ENCODE results near the gene RHBDL2.
"Not testable (repeated sequence)": the region's sequence is repeated elsewhere in the genome, so short reads cannot be mapped to it uniquely, and the experiment has no call there.

RHBDL2 gene, protein sequence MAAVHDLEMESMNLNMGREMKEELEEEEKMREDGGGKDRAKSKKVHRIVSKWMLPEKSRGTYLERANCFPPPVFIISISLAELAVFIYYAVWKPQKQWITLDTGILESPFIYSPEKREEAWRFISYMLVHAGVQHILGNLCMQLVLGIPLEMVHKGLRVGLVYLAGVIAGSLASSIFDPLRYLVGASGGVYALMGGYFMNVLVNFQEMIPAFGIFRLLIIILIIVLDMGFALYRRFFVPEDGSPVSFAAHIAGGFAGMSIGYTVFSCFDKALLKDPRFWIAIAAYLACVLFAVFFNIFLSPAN

DNA sequence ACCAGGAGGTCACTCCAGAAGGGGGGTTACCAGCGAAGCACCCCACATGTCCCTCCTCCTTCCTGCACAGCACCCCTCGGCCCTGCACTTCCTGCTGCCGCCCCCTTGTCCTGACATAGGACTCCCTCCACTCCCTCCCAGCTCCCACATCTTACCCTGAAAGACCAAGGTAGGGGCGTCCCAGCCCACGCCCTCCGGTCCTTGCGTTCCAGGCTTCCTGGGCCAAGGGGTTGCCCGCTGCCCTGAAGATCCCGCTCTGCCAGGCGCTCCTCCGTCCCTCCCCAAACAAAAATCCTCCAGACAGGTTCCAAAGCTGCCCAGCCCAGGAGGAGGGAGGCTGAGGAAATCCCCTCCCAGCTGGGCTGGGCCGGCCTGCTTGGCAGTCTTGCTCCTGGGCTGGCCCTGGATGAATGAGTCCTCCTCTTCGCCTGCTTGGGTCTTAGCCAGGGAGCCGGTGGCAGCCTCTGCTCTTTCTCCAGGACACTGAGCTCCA, at the start of gene RHBDL2:
Gene RHBDL2, minus strand, starts transcription at position 304 of the 493 bp plus-strand sequence. CDS start 22,618 bp downstream, outside the sequence.
- peaks cover 3% of the 10 kb centered on the region for H3K4me1 ChIP-seq (ENCODE audit: control insufficient read depth, insufficient read depth, low read length, unreplicated experiment)
- no peak within 1 kb of the TSS for H3K27ac ChIP-seq (ENCODE audit: low read depth, low read length)
- peak within 1 kb of the TSS; percentile 82 for H2AFZ ChIP-seq (ENCODE audit: low read length, unreplicated experiment)
- H3K27me3 ChIP-seq (ENCODE audit: insufficient read depth, low read length), result no peaks in the 10 kb centered on the region
- H3K79me2 ChIP-seq (ENCODE audit: control insufficient read depth, insufficient read depth, low read length, unreplicated experiment), result peaks cover 3% of the 10 kb centered on the region
- H3K4me3 ChIP-seq (ENCODE audit: low read depth, low read length), result peak within 1 kb of the TSS; percentile 92
- no peaks in the 10 kb centered on the region for H3K36me3 ChIP-seq (ENCODE audit: insufficient read depth, low read length)

DNA sequence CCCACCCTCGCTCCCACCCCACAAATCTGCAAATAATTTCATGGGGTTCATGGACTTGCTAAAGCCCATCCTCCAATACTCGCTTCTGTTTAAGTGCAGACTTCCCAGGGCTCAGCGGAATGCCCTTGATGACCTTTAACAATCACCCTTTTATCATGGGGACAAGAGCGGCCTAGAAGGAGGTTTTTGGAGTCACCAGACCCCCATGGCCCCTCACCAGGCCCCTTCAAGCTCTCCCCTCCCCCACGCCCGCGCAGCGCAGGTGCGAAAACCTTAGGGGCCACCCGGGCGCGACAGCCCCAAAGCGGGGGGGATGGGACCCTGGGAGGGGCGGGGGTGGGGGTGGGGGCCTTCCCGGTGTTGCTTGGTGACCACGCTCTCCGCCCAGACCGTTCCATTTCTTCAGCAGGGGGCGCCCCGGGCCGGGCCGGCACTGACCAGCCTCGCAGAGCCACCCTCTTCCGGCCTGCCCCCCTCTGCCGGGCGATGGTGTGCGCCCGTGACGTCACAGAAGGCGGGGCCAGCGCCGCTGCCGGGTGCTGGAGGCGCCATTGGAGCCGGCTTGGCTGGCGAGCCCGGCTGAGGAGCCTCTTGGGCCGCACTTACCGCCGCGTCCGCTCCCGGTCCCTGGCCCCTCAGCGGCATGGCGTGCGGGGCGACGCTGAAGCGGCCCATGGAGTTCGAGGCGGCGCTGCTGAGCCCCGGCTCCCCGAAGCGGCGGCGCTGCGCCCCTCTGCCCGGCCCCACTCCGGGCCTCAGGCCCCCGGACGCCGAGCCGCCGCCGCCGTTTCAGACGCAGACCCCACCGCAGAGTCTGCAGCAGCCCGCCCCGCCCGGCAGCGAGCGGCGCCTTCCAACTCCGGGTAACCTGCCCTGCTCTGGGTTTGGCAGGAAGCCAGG, 49.4 kb upstream of the RHBDL2 start, which contains the start of gene AKIRIN1:
Gene AKIRIN1, plus strand, starts transcription at position 539 of the 900 bp plus-strand sequence. Its CDS starts 105 bp downstream, at position 644.
- H3K27me3 ChIP-seq (ENCODE audit: insufficient read depth, low read length), result no peaks in the 10 kb centered on the region
- peak within 1 kb of the TSS; percentile 97 for H2AFZ ChIP-seq (ENCODE audit: low read length, unreplicated experiment)
- H3K4me3 ChIP-seq (ENCODE audit: low read depth, low read length), result peak within 1 kb of the TSS; percentile 95
- peaks cover 51% of the 10 kb centered on the region for H3K79me2 ChIP-seq (ENCODE audit: control insufficient read depth, insufficient read depth, low read length, unreplicated experiment)
- H3K27ac ChIP-seq (ENCODE audit: low read depth, low read length), result peak within 1 kb of the TSS; percentile 79
- H3K4me1 ChIP-seq (ENCODE audit: control insufficient read depth, insufficient read depth, low read length, unreplicated experiment), result peaks cover 44% of the 10 kb centered on the region
- peaks cover 7% of the 10 kb centered on the region; the same call in 1 of the 2 replicates for H3K36me3 ChIP-seq (ENCODE audit: insufficient read depth, low read length)

DNA sequence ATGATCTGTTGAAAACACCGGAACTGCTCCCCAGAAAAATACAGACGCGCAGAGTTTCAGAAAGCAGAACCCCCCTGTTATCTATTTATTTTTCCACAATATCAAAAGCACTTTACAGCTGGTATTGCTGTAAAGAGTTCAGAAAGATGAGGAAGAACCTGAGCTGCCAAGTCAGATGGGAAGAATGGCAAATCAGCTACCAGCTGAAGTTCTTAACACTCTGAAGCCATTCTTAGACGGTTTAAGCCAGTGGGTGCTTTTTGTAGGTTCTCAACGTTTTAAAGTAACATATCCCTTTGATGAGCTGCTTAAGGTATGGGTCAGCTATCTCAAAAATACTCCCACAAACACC, 48.7 kb upstream of the RHBDL2 start:
- H3K4me1 ChIP-seq (ENCODE audit: control insufficient read depth, insufficient read depth, low read length, unreplicated experiment), result peaks cover 50% of the 10 kb centered on the region
- peak overlapping the region; percentile 95 for H3K4me3 ChIP-seq (ENCODE audit: low read depth, low read length)
- peaks cover 1% of the 10 kb centered on the region; the same call in 1 of the 2 replicates for H3K36me3 ChIP-seq (ENCODE audit: insufficient read depth, low read length)
- H3K79me2 ChIP-seq (ENCODE audit: control insufficient read depth, insufficient read depth, low read length, unreplicated experiment), result peaks cover 45% of the 10 kb centered on the region
- peak overlapping the region; percentile 97 for H2AFZ ChIP-seq (ENCODE audit: low read length, unreplicated experiment)
- no peaks in the 10 kb centered on the region for H3K27me3 ChIP-seq (ENCODE audit: insufficient read depth, low read length)
- peak overlapping the region; percentile 72 for H3K27ac ChIP-seq (ENCODE audit: low read depth, low read length)

DNA sequence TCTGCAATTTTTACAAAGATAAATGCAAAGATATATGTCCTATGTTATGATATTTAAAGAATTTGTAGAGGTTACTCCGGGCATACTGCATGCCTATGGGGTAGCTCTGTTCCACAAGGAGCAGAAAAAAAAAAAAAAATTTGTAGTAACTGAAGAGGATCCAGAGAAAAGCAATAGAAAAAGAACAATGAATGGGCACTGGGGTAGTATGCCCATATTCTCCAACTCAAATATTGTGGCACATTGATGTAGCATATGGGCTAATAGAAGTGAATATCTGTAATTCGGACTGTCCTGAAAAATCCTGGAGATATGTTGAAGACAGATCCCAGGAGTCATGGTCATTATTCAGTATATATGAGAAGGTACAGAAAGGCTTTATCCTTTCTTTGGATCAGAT, 48.3 kb upstream of the RHBDL2 start:
- Histone ChIP-seq H3K27ac (ENCODE audit: low read depth, low read length) (peak overlapping the region; percentile 72), H2AFZ (ENCODE audit: low read length, unreplicated experiment) (peak overlapping the region; percentile 97), H3K4me3 (ENCODE audit: low read depth, low read length) (peak overlapping the region; percentile 95), H3K36me3 (ENCODE audit: insufficient read depth, low read length) (no peaks in the 10 kb centered on the region), H3K27me3 (ENCODE audit: insufficient read depth, low read length) (no peaks in the 10 kb centered on the region), H3K4me1 (ENCODE audit: control insufficient read depth, insufficient read depth, low read length, unreplicated experiment) (peaks cover 49% of the 10 kb centered on the region), H3K79me2 (ENCODE audit: control insufficient read depth, insufficient read depth, low read length, unreplicated experiment) (peaks cover 41% of the 10 kb centered on the region)

DNA sequence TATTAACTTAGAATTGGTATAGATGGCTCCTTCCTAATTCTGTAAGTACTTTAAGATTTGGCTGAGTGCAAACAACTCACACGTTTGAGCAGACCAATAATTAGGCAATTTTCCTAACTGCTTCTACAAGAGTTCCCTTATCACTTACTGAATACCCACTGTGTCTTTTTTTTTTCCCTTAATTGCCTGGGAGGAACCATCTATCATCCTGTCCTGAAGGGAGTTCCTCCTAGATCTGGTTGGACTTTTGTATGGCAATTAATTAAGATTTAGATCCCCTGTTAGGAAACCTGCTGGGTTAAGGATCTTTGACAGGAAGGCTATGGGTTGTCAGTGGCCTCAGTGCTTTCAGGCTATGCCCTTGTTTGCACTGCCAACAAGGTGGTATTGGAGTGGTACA, 37.8 kb upstream of the RHBDL2 start:
- H3K36me3 ChIP-seq (ENCODE audit: insufficient read depth, low read length); H3K27me3 ChIP-seq (ENCODE audit: insufficient read depth, low read length); H2AFZ ChIP-seq (ENCODE audit: low read length, unreplicated experiment); H3K4me1 ChIP-seq (ENCODE audit: control insufficient read depth, insufficient read depth, low read length, unreplicated experiment); H3K27ac ChIP-seq (ENCODE audit: low read depth, low read length); H3K4me3 ChIP-seq (ENCODE audit: low read depth, low read length); H3K79me2 ChIP-seq (ENCODE audit: control insufficient read depth, insufficient read depth, low read length, unreplicated experiment): not testable (repeated sequence)

DNA sequence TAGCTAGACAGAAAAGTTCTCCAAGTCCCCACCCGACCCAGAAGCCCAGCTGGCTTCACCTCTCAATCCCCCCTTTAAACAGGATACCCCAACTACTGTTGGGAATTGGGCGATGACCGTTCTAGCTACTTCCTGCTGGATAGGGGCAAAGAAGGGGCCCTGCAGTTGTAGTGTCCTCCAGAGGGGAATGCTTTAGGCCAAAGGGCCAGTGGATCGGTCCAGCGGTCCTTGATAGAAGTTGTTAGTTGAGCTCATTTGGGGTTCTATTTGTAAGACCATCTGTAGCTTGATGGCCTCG, 36.6 kb upstream of the RHBDL2 start:
- not testable (repeated sequence) for H3K36me3 ChIP-seq (ENCODE audit: insufficient read depth, low read length); H3K4me1 ChIP-seq (ENCODE audit: control insufficient read depth, insufficient read depth, low read length, unreplicated experiment); H3K27me3 ChIP-seq (ENCODE audit: insufficient read depth, low read length); H3K27ac ChIP-seq (ENCODE audit: low read depth, low read length); H3K4me3 ChIP-seq (ENCODE audit: low read depth, low read length); H2AFZ ChIP-seq (ENCODE audit: low read length, unreplicated experiment); H3K79me2 ChIP-seq (ENCODE audit: control insufficient read depth, insufficient read depth, low read length, unreplicated experiment)

DNA sequence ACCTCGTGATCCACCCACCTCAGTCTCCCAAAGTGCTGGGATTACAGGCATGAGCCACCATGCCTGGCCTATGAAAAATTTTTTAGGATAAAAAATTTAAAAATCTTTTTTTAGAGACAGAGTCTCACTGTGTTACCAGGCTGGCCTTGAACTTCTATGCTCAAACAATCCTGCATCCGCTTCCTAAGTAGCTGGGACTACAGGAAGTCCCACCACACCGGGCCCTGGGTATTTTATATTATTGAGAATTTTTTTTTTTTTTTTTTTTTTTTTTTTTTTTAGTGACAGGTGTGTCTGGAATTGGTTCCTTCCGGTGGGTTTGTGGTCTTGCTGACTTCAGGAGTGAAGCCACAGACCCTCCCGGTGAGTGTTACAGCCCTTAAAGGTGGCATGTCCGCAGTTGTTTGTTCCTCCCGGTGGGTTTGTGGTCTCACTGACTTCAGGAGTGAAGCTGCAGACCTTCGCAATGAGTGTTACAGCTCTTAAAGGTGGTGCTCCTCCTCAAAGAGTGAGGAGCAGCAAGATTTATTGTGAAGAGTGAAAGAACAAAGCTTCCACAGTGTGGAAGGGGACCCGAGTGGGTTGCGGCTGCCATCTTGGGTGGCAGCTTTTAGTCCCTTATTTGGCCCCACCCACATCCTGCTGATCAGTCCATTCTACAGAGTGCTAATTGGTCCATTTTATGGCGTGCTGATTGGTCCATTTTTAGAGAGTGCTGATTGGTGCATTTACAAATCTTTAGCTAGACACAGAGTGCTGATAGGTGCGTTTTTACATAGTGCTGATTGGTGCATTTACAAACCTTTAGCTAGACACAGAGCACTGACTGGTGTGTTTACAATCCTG, 36.0 kb upstream of the RHBDL2 start:
- not testable (repeated sequence) for H2AFZ ChIP-seq (ENCODE audit: low read length, unreplicated experiment); H3K4me3 ChIP-seq (ENCODE audit: low read depth, low read length); H3K27ac ChIP-seq (ENCODE audit: low read depth, low read length); H3K27me3 ChIP-seq (ENCODE audit: insufficient read depth, low read length); H3K36me3 ChIP-seq (ENCODE audit: insufficient read depth, low read length); H3K79me2 ChIP-seq (ENCODE audit: control insufficient read depth, insufficient read depth, low read length, unreplicated experiment); H3K4me1 ChIP-seq (ENCODE audit: control insufficient read depth, insufficient read depth, low read length, unreplicated experiment)

DNA sequence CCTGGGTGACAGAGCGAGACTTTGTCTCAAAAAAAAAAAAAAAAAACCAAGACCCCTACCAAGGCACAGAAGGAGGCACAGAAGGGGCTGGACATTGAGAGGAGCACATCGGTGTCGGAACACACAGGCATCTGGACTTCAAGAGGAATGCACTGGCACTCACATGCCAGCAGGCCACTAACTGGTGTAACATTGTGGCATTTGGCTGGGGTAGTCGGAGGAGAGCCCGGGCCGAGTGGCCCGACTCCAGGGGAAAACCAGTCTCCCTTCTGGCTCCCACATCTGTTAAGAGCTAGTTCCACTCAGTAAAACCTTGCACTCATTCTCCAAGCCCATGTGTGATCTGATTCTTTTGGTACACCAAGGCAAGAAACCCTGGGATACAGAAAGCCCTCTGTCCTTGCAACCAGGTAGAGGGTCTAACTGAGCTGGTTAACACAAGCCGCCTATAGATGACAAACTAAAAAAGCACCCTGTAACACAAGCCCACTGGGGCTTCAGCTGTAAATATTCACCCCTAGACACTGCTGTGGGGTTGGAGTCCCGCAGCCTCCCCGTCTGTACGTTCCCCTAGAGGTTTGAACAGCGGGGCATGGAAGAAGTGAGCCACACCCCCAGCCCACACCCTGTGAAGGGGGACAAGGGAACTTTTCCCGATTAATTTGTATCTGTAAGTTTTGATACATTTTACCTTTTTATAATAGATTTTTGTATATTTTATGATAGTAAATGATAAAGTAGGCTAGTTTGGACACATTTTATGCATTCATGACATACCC, 32.2 kb upstream of the RHBDL2 start:
- no peaks in the 10 kb centered on the region for H3K79me2 ChIP-seq (ENCODE audit: control insufficient read depth, insufficient read depth, low read length, unreplicated experiment)
- H3K4me3 ChIP-seq (ENCODE audit: low read depth, low read length), result no peak overlapping the region
- no peaks in the 10 kb centered on the region for H3K27me3 ChIP-seq (ENCODE audit: insufficient read depth, low read length)
- H2AFZ ChIP-seq (ENCODE audit: low read length, unreplicated experiment), result no peak overlapping the region
- H3K27ac ChIP-seq (ENCODE audit: low read depth, low read length), result no peak overlapping the region
- H3K4me1 ChIP-seq (ENCODE audit: control insufficient read depth, insufficient read depth, low read length, unreplicated experiment), result no peaks in the 10 kb centered on the region
- H3K36me3 ChIP-seq (ENCODE audit: insufficient read depth, low read length), result no peaks in the 10 kb centered on the region

DNA sequence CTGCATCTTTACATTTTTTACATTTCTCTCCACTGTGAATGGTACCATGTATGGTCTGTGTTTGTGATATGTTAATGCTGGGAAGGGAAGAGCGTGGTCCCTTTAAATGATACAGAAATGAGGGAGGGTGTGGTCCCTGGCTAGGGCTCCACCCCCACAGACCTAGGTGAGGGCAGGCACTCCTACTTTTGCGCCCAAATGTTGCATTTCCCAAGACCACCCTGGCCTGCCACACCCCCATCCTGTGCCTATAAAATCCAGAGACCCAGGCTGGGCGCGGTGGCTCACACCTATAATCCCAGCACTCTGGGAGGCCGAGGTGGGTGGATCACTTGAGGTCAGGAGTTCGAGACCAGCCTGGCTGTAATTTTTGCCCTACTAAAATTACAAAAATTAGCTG, 31.5 kb upstream of the RHBDL2 start:
- H3K36me3 ChIP-seq (ENCODE audit: insufficient read depth, low read length); H3K79me2 ChIP-seq (ENCODE audit: control insufficient read depth, insufficient read depth, low read length, unreplicated experiment); H3K27me3 ChIP-seq (ENCODE audit: insufficient read depth, low read length); H3K27ac ChIP-seq (ENCODE audit: low read depth, low read length); H2AFZ ChIP-seq (ENCODE audit: low read length, unreplicated experiment); H3K4me3 ChIP-seq (ENCODE audit: low read depth, low read length); H3K4me1 ChIP-seq (ENCODE audit: control insufficient read depth, insufficient read depth, low read length, unreplicated experiment): not testable (repeated sequence)

DNA sequence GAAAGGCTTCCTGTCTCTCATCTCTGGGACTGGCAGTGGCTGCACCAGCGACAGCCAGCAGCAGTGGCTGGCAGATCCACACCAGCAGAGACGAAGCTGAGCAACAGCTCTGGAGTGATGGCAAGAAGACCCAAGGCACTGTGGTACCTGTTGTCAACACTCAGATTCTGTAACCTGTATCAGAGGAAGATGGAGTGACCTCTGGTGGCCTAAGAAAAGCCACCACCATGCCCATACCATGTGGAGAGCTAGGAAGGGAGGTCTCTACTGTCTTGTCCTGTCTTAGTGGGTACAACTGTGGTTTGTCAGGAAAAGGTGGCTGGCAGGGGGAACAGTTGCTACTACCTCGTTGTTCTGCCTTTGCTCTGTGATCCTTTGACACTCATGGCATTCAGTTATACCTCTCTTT, 22.5 kb upstream of the RHBDL2 start:
- Histone ChIP-seq H3K79me2 (ENCODE audit: control insufficient read depth, insufficient read depth, low read length, unreplicated experiment) (no peaks in the 10 kb centered on the region), H3K4me1 (ENCODE audit: control insufficient read depth, insufficient read depth, low read length, unreplicated experiment) (peaks cover 28% of the 10 kb centered on the region), H3K4me3 (ENCODE audit: low read depth, low read length) (no peak overlapping the region), H2AFZ (ENCODE audit: low read length, unreplicated experiment) (no peak overlapping the region), H3K27me3 (ENCODE audit: insufficient read depth, low read length) (no peaks in the 10 kb centered on the region), H3K27ac (ENCODE audit: low read depth, low read length) (no peak overlapping the region), H3K36me3 (ENCODE audit: insufficient read depth, low read length) (no peaks in the 10 kb centered on the region)

Measured in ACC112 (cell line).